ENCODE measurements around the gene OPN3.

The OPN3 gene

GRCh38 chr1:241647658-241648057 lies 7.5 kb upstream of the OPN3 start:
- in situ Hi-C loops (cut with HindIII; ENCODE audit: low sequenced_read_pairs) = loop anchor here (25.0 kb wide), 1 partner anchor 165 kb away; no protein-coding TSS in a partner anchor

GRCh38 chr1:241646201-241646600 lies 6.0 kb upstream of the OPN3 start:
- in situ Hi-C loops (cut with HindIII; ENCODE audit: low sequenced_read_pairs) = loop anchor here (25.0 kb wide), 1 partner anchor 166 kb away; no protein-coding TSS in a partner anchor

GRCh38 chr1:241645199-241645598 lies 5.0 kb upstream of the OPN3 start:
- in situ Hi-C loops (cut with HindIII; ENCODE audit: low sequenced_read_pairs) = loop anchor here (25.0 kb wide), 1 partner anchor 167 kb away; no protein-coding TSS in a partner anchor

GRCh38 chr1:241644259-241644658 lies 4.1 kb upstream of the OPN3 start:
- in situ Hi-C loops (cut with HindIII; ENCODE audit: low sequenced_read_pairs) = loop anchor here (25.0 kb wide), 1 partner anchor 168 kb away; no protein-coding TSS in a partner anchor

- in situ Hi-C loops (cut with HindIII; ENCODE audit: low sequenced_read_pairs) = loop anchor here (25.0 kb wide), 1 partner anchor 170 kb away; no protein-coding TSS in a partner anchor
These were observed 2.4 kb upstream of the OPN3 start for GRCh38 chr1:241642593-241642944.

- in situ Hi-C loops (cut with HindIII; ENCODE audit: low sequenced_read_pairs) = loop anchor here (25.0 kb wide), 1 partner anchor 170 kb away; no protein-coding TSS in a partner anchor
These were observed 1.8 kb upstream of the OPN3 start for GRCh38 chr1:241641773-241642592.

- in situ Hi-C loops (cut with HindIII; ENCODE audit: low sequenced_read_pairs) = loop anchor here (25.0 kb wide), 1 partner anchor 171 kb away; no protein-coding TSS in a partner anchor
These were observed 876 bp upstream of the OPN3 start for GRCh38 chr1:241640867-241641622.

- in situ Hi-C loops (cut with HindIII; ENCODE audit: low sequenced_read_pairs) = loop anchor here (25.0 kb wide), 1 partner anchor 173 kb away; no protein-coding TSS in a partner anchor
These were observed 483 bp downstream of the OPN3 start for GRCh38 chr1:241639623-241640148.

- in situ Hi-C loops (cut with HindIII; ENCODE audit: low sequenced_read_pairs) = loop anchor here (25.0 kb wide), 1 partner anchor 173 kb away; no protein-coding TSS in a partner anchor
These were observed 1.1 kb downstream of the OPN3 start for GRCh38 chr1:241638909-241639622.

- in situ Hi-C loops (cut with HindIII; ENCODE audit: low sequenced_read_pairs) = loop anchor here (25.0 kb wide), 1 partner anchor 174 kb away; no protein-coding TSS in a partner anchor
These were observed 2.0 kb downstream of the OPN3 start for GRCh38 chr1:241638099-241638682.

GRCh38 chr1:241637604-241638003 lies 2.6 kb downstream of the OPN3 start:
- in situ Hi-C loops (cut with HindIII; ENCODE audit: low sequenced_read_pairs) = loop anchor here (25.0 kb wide), 1 partner anchor 175 kb away; no protein-coding TSS in a partner anchor

- in situ Hi-C loops (cut with HindIII; ENCODE audit: low sequenced_read_pairs) = loop anchor here (25.0 kb wide), 1 partner anchor 175 kb away; no protein-coding TSS in a partner anchor
These were observed 3.1 kb downstream of the OPN3 start for GRCh38 chr1:241637046-241637590.

GRCh38 chr1:241636291-241636690 lies 3.9 kb downstream of the OPN3 start:
- in situ Hi-C loops (cut with HindIII; ENCODE audit: low sequenced_read_pairs) = loop anchor here (25.0 kb wide), 1 partner anchor 176 kb away; no protein-coding TSS in a partner anchor

- in situ Hi-C loops (cut with HindIII; ENCODE audit: low sequenced_read_pairs) = loop anchor here (25.0 kb wide), 1 partner anchor 177 kb away; no protein-coding TSS in a partner anchor
These were observed 4.5 kb downstream of the OPN3 start for GRCh38 chr1:241635556-241636152.

- in situ Hi-C loops (cut with HindIII; ENCODE audit: low sequenced_read_pairs) = loop anchor here (25.0 kb wide), 1 partner anchor 179 kb away; no protein-coding TSS in a partner anchor
These were observed 7.2 kb downstream of the OPN3 start for GRCh38 chr1:241632987-241633386.

GRCh38 chr1:241631674-241632073 lies 8.5 kb downstream of the OPN3 start:
- in situ Hi-C loops (cut with HindIII; ENCODE audit: low sequenced_read_pairs) = loop anchor here (25.0 kb wide), 1 partner anchor 181 kb away; no protein-coding TSS in a partner anchor

- in situ Hi-C loops (cut with HindIII; ENCODE audit: low sequenced_read_pairs) = loop anchor here (25.0 kb wide), 1 partner anchor 181 kb away; no protein-coding TSS in a partner anchor
These were observed 9.3 kb downstream of the OPN3 start for GRCh38 chr1:241630899-241631298.

GRCh38 chr1:241630476-241630875 lies 9.7 kb downstream of the OPN3 start:
- in situ Hi-C loops (cut with HindIII; ENCODE audit: low sequenced_read_pairs) = loop anchor here (25.0 kb wide), 1 partner anchor 182 kb away; no protein-coding TSS in a partner anchor

- in situ Hi-C loops (cut with HindIII; ENCODE audit: low sequenced_read_pairs) = loop anchor here (25.0 kb wide), 1 partner anchor 182 kb away; no protein-coding TSS in a partner anchor
These were observed 10.2 kb downstream of the OPN3 start for GRCh38 chr1:241630005-241630404.

Data from DLD1 (cell line).